SU-DHL-6 (cell line): ENCODE data around the gene MAIP1.

ENCODE experiments used
- EZH2phosphoT487 ChIP-seq: fragments of 200-600 bp; sonication (generic), shearing (Covaris generic); conservative IDR thresholded peaks from 2 replicates; pipeline ENCODE4 v1.6.1; 2018; ENCODE audit warnings: mild to moderate bottlenecking, antibody characterized with exemption, low read length, moderate library complexity, mixed read lengths
- TF ChIP-seq, protein P1 (sequence below): fragments of 200-600 bp; sonication (generic); IDR thresholded peaks from one replicate; pipeline ENCODE4 v1.5.1; 2017; ENCODE audit warnings: antibody characterized with exemption, mild to moderate bottlenecking, low read length, moderate library complexity; ENCODE audit not compliant: insufficient read depth, poor library complexity, severe bottlenecking

DNA sequence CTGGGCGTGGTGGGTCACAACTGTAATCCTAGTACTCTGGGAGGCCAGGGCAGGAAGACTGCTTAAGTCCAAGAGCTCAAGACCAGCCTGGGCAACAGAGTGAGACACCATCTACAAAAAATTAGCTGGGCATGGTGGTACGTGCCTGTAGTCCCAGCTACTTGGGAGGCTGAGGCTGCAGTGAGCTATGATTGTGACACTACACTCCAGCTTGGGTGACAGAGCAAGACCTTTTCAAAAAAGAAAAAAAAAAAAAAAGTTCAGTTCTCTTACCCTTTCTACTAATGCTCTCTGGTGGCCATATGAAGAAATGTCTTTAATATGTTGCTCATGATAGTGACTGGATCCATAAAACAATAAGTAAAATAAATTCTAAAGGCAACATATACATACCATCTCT lies 15.0 kb upstream of the MAIP1 start:
- TF ChIP-seq, protein P1, sequence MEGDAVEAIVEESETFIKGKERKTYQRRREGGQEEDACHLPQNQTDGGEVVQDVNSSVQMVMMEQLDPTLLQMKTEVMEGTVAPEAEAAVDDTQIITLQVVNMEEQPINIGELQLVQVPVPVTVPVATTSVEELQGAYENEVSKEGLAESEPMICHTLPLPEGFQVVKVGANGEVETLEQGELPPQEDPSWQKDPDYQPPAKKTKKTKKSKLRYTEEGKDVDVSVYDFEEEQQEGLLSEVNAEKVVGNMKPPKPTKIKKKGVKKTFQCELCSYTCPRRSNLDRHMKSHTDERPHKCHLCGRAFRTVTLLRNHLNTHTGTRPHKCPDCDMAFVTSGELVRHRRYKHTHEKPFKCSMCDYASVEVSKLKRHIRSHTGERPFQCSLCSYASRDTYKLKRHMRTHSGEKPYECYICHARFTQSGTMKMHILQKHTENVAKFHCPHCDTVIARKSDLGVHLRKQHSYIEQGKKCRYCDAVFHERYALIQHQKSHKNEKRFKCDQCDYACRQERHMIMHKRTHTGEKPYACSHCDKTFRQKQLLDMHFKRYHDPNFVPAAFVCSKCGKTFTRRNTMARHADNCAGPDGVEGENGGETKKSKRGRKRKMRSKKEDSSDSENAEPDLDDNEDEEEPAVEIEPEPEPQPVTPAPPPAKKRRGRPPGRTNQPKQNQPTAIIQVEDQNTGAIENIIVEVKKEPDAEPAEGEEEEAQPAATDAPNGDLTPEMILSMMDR, result peak; percentile 24
- TF ChIP-seq EZH2phosphoT487, result no peak
